ENCODE results near the gene CLPX. TPM values are rescaled to one million over a fixed set of nuclear protein-coding genes. Genes with fewer than 3 reads are reported as not detected.
A peak's percentile ranks its signal among the peaks of the same experiment; 100 is the strongest.
"Not testable (repeated sequence)": the region's sequence is repeated elsewhere in the genome, so short reads cannot be mapped to it uniquely, and the experiment has no call there.

The CLPX gene
- total RNA-seq, 1 donor from 2014 or later, result 110 TPM

DNA sequence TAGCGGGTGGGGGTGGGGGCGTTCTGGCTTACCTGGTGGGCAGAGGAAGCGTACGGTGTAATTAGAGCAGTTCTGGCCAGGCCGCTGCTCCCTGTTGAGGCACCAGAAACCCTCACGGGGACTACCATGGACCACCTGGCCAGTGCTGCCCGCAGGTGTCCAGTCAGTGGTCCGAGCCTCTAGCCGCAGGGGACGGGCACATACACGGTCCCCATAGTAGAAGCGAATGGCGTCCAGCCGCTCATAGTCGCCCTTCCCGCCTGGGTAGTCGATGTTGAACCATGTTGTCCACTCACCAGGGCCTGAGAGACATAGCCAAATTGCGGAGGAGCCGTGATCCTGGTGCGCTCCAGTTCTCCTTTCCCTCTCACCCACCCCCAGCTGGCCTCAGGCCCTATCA is 21.6 kb upstream of the CLPX start:
- no peak for DNase-seq (ENCODE audit: low read depth)

DNA sequence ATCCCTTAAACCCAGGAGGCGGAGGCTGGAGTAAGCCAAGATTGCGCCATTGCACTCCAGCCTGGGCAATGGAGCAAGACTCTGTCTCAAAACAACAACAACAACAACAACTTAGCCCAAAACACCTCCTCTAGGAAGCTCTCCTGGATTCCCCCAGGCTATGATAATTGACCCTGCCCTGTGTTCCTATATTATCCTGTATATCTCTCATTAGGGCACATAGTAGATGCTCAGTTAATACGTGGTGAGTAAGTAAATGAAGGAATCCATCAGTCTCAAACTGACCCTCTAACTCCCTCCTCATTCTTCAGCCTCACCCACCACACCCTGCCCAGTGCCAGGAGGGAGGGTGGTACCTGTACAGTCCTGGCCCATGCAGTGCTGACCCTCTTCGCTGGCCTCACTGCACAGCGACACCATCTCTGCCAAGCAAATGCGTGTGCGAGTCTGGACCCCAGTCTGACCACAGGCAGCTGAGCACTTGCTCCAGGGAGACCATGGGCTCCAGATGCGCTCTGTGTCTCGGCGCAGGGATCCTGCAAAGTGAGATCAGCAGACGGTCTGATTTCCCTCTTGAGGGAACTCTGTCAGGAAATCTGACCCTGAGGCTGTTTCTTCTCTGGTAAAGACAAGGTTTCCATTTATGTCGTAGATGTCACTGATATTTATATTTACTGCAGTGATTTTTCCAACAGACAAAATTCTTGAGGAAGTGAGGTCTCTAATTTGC is 20.0 kb upstream of the CLPX start:
- no peak for DNase-seq (ENCODE audit: low read depth)

DNA sequence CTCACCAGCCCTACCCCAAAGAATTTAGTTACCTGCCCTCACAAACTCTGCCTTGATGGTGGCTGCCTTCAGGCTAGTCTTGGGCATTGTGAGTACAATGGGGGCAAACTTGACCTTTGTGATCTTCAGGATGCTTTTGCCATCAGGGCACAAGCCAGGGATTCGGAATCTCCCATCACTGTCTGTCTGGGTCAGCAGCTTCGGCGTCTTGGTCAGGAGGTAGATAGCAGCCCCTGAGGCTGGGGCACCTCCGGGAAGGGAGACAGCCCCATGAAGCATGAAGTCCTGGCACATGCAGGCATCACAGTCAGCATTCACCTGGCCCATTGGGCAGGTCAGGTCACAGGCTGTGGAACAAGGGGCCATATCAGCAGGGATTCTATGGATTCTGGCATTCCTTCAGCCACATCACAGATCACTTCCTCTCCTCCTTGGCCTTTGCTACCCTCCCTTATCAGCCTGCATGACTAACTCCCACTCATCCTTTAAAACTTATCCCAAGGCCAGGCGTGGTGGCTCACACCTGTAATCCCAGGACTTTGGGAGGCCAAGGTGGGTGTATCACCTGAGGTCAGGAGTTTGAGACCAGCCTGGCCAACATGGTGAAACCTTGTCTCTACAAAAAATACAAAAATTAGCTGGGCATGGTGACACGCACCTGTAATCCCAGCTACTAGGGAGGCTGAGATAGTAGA is 19.2 kb upstream of the CLPX start:
- DNase-seq (ENCODE audit: low read depth), result no peak

DNA sequence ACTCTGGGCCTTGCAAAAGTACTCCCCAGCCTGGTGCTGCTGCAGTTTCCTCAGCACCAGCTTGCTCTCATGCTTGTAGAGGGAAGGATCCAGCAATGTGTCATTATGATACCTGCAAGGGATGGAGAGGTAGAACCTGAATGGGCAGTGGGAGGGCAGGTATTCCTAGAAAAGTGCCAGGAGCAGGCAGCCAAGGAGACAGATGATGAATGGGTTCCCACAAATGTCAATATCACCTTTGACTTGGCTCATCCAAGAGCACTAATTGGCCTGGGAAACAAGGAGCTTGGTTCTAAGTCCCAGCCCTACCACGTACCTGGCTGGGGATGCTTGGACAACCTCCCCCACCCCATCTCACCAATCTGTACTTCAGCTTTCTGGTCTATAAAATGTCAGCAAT is 16.8 kb upstream of the CLPX start:
- DNase-seq (ENCODE audit: low read depth), result no peak

DNA sequence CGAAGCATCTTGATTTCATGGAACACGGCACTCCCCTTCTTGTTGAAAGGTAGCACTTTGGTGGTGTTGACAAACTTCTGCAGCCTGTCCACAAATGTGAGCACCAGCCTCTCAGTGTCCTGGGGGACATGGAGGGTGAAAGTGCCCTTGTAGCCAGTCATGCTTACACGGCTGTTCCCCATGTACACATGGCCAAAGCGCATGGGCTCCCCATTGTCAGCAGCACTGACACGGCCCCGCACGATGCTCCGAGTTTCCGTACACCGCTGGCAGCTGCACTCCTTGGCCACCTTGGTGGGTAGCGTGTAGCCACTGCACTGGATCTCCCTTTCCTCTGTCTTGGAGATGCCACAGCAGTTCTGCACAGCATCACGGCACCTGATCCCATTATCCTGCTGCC is 13.4 kb upstream of the CLPX start:
- no peak for DNase-seq (ENCODE audit: low read depth)

DNA sequence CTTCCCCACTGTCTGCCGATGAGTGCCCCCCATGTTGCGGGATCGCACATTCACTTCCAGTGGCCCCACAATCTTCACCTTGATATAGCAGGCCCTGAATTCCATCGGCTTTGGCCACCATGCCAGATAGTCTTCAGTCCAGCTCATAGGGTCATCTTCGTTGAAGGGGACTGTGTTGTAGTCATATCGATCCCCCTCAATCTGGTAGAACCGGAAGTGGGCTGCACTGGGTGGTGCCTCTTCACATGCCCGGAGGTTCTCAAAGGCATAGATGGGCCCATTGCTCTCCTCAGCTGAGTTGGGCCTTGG is 12.1 kb upstream of the CLPX start:
- DNase-seq (ENCODE audit: low read depth), result no peak

DNA sequence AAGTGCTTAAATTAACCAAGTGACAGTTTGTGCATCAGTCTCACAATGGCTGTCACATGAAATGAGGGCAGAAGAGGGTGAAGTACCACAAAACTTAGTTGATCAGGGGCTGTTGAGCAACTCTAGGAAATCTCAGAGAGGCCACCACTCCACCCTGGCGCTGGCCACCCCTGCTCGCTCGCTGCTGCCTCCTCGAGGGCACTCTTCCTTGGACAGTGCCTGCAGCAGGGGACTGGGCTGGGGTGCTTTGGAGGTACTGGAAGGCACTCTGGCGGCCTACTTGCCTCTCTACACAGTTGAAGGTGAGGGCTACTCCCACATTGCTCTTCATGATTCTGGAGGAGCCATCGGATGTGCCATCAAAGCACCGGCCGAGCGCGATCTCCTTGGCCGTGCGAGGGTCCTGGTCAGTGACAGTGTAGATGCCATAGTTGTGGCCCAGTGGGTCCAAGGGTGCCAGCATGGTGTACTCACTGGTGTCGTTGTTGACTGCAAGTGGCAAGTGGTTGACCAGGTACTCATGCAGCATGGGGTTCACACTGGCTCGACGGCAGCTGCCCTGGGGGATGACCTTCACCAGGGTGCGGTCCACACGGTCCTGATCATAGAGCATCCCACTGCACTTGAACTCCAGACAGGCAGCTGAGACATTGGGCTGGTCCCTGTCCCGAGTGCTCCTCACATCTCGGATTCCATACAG is 11.6 kb upstream of the CLPX start:
- DNase-seq (ENCODE audit: low read depth), result no peak

DNA sequence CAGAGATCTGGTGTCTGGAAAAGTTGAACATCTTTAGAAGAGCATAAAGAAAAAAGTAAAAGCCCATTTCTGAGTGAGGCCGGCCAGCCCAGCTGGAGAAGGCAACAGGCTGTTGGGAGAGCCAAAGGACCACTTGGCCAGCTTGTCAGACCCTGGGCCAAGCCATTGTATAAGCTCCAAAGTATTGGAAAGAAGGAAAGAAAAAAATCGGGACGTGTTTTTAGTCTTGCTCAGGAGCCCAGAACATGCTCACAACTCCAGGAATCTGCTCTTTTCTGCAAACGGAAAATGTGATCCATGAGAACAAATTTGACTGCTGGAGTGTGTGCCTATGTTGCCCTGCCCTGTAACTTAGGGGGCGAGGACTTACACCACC is 10.4 kb upstream of the CLPX start:
- DNase-seq (ENCODE audit: low read depth), result no peak

DNA sequence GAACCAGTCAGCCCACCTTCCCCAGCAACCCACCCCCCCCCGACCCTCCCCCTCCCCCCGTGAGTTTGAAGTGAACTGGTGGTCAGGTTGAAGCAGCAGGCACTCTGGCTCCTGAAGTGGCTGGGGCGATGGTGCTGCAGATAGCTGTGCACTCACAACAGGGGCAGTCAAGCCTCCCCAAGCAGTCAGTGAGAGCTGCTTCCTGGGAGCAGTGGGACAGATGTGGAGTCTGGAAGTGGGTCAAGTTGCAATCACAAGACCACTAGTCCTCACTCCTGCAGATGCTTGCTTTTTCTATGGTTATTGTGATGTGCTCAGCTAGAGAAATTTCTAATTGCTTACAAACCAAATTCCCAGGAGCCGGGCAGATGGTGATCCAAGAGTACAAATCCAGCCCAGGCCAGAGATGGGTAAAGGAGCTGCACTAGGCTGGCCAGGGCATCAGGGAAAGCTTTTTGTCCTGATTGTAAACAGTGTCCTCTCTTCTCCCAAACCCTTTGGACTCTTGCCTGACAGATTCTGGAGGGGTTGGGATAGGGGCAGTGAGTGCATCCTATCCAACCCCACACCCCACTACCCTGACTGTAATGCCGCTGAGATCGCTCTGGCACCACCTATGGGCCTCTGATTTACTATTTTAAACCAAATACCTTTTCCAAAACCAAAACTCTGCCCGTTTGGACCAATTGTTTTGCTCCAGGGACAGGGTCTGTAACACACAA is 9.8 kb upstream of the CLPX start:
- DNase-seq (ENCODE audit: low read depth), result no peak

DNA sequence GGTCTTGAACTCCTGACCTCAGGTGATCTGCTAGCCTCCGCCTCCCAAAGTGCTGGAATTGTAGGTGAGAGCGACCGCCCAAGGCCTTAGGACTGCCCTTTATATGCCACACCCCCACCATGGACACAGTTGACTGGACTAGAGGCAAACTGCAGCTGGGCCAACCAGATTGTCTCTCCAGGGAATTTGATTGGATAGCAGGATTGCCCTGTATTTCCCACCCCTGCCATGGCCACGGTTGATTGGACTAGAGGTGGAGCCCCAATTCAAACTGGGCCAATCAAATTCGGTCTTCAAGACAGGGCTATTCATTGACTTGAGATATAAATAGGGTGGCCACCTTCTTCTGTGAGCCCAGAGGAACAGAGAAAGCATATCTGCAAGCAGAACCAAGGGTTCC is 6.9 kb upstream of the CLPX start:
- DNase-seq (ENCODE audit: low read depth), result no peak

DNA sequence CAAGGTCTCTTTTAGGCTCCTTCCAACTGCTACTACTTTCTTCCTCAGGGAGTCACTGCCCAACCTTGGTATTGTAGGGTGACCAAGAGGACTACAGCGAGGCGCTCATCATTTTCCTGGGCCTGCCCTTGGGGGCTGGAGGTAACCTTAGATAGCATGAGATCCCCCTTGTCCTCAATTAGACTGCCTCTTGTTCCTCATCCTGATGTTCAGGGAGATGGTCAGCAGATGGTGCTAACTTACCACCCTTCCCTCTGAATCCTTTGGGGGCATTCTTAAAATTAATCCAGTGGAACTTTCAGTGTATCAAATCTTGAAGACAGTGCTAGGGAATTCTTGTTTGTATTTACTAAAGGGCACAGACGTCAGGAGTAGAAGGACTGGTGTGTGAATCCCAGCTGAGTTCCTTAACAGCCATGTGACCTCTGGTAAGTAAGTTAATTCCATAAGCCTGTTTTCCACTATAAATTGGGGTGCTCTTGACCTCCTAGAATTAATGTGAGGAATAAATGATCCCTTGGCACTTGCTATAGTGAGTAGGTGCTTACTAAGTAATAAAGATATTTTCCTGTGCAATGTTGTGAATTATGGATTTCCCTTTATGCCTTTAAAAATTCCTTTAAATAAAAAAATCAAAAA is 4.1 kb upstream of the CLPX start:
- DNase-seq (ENCODE audit: low read depth), result peak; percentile 52

DNA sequence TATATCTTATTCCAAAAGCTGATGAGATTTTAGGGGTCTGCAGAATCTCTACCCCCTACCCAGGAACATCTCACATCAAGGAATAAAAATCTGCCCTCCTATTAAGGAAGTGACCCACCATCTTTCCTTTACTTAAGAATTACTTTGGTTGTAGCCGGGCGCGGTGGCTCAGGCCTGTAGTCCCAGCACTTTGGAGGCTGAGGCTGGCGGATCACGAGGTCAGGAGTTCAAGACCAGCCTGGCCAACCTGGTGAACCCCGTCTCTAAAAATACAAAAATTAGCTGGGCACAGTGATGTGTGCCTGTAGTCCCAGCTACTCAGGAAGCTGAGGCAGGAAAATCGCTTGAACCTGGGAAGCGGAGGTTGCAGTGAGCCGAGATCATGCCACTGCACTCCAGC is 3.3 kb upstream of the CLPX start:
- DNase-seq (ENCODE audit: low read depth), result not testable (repeated sequence)

DNA sequence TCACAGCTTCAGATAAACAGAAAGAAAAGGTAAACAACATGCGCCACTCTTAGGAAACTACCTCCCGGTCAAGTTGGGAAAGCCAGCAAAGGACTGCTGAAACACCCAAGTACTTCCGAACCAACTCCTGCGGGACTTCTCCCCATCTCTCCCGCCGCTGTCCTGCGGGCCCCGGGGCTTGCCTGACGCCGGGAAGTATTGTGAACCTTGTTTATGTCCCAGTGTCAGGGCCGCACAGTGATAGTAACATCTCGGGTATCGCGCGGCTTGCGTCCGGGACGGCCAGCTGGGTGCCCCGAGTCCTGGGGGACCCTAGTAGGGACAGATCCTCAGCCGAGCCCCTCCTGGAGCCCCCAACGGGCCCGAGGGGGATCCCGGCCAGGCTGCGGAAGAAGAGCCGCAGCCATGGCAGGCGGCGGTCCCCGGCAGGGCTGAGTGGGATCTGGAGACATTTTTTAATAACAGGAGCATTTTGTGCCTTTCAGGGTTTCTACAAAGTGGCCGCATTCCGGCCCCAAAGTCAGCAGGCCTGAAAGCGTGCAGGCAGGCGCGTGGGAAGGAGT is 756 bp downstream of the CLPX start:
- DNase-seq (ENCODE audit: low read depth), result peak; percentile 39

DNA sequence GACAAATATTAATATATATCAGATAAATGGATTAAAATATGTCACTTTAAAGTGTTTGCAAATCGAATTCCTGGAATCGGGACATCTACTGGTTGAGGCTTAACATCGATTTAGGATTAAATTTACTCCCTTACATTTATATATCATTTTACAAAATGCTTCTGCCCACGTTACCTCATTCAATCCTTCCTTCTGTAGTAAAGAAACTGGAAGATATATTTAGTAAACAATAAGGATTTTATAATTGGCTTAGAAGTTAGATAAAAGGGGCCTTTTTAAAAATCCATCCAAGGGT is 1.3 kb downstream of the CLPX start:
- no peak for DNase-seq (ENCODE audit: low read depth)

DNA sequence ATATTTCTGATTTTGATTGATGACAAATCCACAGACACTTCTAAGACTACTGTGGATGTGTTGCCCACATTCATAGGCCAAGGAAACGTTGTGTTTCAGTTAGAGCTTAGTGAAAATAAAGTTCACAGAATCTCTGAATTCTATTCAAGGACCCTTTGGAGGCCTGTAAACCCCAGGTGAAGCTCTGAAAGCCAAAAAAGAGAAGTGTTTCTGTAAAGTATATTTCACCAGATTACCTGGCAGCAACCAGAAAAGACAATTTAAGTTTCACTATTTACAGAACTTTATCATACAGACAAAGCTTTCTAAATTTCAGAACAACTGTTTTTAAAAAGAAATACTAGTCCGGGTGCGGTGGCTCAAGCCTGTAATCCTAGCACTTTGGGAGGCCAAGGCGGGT is 2.6 kb downstream of the CLPX start:
- DNase-seq (ENCODE audit: low read depth), result no peak

DNA sequence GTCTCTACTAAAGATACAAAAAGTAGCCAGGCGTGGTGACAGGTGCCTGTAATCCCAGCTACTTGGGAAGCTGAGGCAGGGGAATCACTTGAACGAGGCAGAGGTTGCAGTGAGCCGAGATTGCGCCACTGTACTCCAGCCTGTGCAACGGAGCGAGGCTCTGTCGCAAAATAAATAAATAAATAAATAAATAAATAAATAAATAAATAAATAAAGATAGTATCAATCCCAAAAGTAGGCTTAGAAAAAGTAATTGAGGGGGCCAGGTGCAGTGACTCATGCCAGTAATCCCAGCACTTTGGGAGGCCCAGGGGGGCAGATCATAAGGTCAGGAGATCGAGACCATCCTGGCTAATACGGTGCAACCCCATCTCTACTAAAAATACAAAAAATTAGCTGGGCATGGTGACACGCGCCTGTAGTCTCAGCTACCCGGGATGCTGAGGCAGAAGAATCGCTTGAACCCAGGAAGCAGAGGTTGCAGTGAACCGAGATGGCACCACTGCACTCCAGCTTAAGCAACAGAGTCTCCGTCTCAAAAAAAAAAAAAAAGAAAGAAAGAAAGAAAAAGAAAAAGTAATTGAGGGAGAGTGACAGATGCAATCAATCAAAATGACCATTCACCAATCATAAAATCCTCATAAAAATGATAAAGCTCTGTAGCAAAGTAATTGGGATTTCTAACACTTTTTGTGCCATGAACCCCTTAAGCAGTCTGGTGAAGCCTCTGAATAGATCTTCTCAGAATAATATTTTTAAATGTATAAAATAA is 3.4 kb downstream of the CLPX start:
- DNase-seq (ENCODE audit: low read depth), result not testable (repeated sequence)

DNA sequence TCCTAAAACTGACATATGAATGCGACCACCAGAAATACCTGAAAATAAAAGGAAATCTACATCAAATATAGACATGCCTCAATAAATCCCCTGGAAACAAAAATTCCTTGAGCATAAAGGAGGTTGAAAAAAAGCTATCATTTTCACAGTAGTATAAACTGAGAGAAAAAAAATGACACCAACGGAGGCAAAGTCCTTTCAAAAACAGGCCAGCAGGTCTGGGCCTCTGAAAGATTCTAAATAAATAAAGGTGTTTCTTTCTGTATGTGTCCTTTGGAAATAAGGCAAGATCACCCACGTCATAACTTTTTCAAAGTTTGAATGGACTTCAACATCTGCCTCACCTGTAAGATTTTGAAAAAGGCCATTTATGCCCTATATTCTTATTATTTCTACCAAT is 5.0 kb downstream of the CLPX start:
- DNase-seq (ENCODE audit: low read depth), result no peak

DNA sequence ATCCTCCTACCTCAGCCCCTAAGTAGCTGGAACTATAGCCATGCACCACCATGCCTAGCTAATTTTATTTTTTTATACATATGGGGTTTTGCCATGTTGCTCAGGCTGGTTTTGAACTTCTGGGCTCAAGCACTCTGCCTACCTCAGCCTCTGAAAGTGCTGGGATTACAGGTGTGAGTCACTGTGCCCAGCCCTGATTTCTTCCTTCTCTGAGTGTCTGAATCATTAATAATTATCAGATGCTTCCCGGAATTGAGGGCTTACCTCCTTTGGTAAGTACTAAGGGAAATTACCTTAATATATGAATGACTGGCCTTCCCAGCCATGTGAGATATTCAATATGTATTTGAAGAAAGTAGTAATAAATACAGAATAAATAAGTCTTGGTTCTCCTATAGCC is 7.2 kb downstream of the CLPX start:
- peak; percentile 83 for DNase-seq (ENCODE audit: low read depth)

DNA sequence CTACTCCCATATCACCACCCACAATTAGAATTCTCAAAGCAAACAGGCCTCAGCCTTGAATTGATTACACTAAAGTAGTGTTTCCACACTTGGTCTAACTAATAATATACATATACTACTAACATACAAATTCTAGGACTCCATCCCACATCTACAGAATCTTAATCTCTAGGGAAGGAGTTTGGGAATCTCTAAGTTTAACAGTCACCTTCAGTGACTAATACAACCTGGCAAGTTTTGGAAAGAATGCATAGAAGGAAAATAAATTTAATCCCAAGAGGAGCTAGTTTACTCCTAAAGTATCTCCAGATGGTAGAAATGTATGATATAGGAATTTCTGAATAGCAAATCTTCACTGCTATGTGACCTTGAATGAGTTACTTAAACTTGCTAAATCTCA is 9.1 kb downstream of the CLPX start:
- DNase-seq (ENCODE audit: low read depth), result no peak

DNA sequence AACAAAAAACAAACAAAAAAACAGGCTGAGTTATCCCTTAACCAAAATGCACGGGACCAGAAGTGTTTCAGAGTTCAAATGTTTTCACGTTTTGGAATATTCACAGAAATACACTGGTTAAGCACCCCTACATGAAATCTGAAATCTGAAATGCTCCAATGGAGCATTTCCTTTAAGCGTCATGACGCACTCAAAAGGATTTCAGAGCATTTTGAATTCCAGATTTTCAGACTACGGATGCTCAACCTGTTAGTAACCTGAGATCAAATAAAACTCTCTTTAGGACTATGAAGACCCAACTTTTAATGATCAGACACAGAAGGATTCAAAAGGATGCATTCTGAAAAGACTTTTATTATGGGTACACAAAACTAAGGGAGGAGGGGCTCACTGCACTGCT is 9.6 kb downstream of the CLPX start:
- peak; percentile 66 for DNase-seq (ENCODE audit: low read depth)

DNA sequence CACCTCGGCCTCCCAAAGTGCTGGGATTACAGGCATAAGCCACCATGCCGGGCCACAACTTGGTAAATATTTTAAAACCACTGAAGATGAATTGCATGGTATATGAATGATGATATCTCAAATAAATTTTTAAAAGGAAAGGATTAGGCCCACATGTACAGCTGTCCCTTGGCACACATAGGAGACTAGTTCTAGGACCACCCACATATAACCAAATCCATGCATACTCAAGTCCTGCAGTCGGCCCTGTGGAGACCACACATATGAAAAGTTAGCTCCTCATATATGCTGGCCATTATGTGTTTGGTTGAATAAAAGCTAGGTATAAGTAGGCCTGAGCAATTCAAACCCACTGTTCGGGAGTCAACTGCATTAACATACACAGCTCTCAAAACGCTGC is 10.6 kb downstream of the CLPX start:
- DNase-seq (ENCODE audit: low read depth), result no peak
